Ecto neural progenitor cell (in vitro differentiated cells): ENCODE results near the gene CELA2A.
A peak's percentile ranks its signal among the peaks of the same experiment; 100 is the strongest.
"Not testable (repeated sequence)": the region's sequence is repeated elsewhere in the genome, so short reads cannot be mapped to it uniquely, and the experiment has no call there.

ENCODE experiments used
- DNase-seq: peaks from one replicate; pipeline ENCODE4 v3.0.0-alpha.2; 2018; ENCODE audit warnings: low spot score

Gene CELA2A

DNA sequence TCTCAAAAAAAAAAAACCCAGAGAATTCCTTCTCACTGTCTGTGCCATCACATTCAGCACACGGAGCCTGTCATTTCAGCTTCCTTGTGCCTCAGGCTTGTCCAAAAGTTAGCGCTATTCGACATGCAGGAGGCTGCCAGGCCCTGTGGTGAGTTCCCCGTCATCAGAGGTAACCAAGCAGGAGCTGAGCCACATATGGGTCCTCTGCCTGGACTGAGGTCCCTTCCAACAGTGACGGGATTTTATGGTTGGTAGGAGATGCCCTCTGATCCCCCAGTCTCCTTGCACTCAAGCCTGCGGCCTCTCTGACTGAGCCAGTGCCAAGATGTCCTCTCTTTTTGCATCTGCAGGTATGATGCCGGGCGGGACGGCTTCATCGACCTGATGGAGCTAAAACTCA lies 31.0 kb upstream of the CELA2A start:
- no peak for DNase-seq

DNA sequence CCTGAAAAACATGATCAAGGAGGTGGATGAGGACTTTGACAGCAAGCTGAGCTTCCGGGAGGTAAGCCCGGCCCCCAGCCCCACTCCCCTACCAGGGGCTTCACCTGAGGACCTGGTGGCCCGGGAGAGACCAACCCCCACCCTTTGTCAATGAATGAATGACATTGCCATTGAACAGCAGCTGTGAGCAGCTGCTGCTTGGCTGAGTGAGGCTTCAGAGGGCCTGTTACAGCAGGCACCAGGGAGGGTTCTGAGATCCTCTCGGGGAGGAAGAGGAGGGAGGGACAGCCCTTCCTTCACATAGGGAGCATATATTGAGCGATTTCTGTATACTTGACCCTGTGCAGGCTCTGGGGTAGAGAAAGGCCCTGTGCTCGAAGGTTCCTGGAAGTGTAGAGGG lies 30.6 kb upstream of the CELA2A start:
- no peak for DNase-seq

DNA sequence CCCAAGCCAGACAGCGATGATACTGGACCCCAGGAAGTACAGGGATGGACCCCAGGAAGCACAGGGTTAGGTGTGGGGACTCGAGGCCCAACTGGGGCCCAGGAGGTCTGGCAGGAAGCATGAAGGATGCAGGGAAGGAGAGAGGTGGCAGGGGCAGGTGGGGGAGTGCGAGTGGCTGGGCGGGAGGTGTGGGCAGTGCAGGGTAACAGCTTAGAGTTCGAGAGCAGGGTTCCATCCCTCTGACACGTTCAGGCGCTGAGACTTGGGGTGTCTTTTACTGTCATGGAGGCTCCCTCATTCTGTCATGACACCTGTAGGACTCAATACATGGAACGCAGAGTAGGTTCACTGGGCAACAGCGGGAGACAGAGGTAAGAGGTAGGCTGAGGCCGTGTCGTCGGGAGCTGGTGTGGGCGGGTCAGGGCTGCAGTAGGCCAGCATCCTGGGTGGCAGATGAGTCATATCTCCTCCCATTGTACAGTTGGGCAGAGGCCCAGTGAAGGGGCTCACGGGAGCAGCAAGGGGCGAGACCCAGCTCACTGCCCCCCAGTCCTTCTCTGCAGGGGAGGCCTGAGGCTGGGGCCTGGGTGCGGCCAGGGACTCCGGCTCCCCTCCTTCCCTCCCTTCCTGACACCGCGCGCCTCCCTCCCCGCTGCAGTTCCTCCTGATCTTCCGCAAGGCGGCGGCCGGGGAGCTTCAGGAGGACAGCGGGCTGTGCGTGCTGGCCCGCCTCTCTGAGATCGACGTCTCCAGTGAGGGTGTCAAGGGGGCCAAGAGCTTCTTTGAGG lies 29.8 kb upstream of the CELA2A start:
- no peak for DNase-seq

GRCh38 chr1:15427280-15427666 lies 29.3 kb upstream of the CELA2A start:
- no peak for DNase-seq

GRCh38 chr1:15428252-15428651 lies 28.3 kb upstream of the CELA2A start:
- DNase-seq, result not testable (repeated sequence)

GRCh38 chr1:15428815-15429435 lies 27.6 kb upstream of the CELA2A start:
- no peak for DNase-seq

DNA sequence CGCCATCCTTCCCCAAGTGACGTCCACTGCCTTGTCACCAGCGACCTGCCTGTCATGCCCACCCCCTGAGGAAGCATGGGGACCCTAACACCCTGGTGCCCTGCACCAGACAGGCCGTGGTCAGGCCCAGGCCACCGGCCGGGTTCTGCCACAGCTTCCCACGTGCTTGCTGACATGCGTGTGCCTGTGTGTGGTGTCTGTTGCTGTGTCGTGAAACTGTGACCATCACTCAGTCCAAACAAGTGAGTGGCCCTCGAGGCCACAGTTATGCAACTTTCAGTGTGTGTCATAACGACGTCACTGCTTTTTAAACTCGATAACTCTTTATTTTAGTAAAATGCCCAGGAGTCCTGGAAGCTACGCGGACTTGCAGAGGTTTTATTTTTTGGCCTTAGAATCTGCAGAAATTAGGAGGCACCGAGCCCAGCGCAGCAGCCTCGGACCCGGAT lies 26.8 kb upstream of the CELA2A start:
- DNase-seq, result no peak

DNA sequence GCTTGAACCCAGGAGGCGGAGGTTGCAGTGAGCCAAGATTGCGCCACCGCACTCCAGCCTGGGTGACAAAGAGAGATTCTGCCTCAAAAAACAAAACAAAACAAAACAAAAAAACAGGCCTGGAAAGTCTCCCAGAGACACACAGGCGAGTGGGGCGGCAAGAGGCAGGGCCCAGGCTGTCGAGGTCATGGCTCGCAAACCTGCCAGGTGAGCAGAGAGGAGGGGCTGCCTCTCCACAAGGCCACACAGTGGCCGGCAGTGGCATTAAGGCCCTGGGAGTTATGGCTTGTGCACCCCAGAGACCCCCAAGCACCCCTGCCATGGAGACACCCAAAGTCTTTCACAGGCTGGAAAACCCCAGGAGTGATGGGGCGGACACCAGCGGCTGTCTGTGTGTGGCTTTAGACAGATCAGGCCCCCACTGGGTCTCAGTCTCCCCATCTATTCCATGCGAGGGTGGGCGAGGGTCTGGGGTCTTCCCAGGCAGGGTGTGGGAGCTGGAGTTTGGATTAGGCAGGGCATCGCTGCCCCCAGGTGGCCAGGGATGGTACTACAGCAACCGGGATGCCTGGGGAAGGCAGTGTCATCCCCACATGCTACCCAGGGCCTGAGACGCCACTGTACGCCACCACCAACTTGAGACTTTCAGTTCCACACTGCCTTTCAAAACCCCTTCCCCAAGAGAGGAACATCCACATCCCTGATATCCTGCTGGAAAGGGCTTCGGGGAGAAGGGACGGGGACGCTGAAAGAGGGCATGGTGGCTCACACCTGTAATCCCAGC lies 25.6 kb upstream of the CELA2A start:
- DNase-seq, result peak; percentile 89

GRCh38 chr1:15431571-15431948 lies 25.0 kb upstream of the CELA2A start:
- DNase-seq, result no peak

GRCh38 chr1:15432324-15432723 lies 24.2 kb upstream of the CELA2A start:
- DNase-seq, result no peak

DNA sequence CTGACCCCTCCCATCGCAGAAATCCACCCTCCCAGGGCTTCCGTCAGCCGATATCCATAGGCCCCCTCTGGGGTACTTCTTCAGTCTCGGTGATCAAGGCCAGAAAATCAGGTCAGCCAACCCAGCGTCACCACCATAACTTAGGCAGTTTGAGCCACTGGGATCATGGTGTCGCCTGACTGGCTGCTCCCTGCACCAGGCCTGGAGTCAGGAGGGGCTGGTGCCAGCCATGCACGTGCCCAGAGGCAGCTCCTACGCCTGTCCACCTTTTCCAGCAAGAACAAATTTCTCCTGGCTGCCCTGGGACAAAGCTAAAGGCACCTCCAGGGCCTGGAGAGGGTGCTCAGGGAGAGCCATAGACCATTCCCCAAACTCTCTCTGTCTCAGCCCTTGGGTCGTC lies 23.1 kb upstream of the CELA2A start:
- no peak for DNase-seq

DNA sequence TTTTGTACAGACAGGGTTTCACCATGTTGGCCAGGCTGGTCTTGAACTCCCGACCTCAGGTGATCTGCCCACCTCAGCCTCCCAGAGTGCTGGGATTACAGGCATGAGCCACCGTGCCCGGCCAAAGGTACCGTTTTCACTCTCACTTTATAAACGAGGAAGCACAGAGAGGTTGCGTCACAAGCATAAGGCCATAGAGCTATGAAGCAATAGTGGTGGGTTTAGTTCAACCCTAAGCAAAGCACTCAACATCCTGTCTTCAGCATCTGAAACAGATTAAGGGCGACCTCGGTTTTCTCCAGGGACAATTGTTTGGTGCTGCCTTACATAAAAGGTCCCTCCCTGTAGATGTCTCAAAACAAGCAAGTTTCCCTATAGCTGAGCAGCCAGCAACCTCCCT lies 21.8 kb upstream of the CELA2A start:
- DNase-seq, result not testable (repeated sequence)

DNA sequence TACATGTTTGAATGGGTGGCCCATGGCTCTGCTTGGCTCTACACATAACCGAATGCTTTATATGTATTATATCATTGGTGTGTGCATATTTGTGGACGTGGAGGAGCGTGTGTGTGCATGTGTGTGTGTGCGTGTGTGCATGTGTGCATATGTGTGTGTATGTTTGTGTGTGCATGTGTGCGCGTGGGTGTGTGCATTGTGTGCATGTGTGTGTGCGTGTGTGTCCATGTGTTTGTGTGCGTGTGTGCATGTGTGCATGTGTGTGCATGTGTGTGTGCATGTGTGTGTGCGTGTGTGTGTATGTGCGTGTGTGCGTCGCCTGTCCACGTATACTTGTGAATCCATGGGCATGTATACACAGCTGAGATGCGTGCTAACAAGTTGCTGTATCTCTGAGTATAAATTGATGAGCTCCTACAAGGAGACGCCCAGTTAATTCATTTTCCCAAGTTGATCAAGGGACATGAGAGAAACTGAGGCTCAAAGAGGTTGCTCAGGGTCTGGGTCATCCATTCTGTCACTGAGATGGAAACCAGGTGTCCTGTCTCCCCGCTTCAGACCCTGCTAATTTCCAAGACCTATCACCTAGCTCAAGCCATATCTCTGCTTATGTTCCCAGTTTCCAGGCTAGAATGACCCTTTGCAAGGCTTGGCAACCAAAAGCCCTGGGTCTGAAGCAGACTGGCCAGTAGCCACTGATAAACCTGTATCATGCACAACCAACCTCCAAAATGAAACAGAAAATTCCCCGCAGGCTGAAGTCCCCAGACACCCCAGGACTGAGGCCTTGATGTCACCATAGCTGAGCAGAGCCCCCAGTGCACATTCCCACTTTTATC lies 21.1 kb upstream of the CELA2A start:
- DNase-seq, result no peak

DNA sequence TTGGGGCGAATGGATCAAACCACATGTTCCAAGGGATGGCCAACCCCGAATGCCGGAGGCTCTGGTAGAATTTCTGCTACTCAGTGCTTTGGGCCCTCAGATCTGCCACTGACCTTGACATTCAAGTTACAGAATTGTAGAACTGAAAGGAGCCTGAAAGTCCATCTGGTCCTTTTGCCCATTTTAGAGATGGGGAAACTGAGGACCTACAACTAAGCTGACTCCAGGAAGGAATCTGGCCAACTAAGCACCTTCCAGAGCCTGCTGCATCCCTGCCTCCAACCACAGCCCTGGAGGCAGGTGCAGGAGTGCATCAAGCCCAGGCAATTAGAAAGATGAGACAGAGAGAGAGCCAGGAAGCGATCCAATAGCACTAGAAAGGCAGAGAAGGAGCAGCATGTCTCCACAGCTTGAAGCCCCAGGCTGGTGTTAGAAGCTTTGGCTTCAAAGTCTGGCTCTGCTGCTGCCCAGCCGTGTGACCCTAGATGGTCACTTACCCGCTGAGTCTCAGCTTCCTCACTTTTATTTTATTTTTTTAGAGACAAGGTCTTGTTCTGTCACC lies 19.6 kb upstream of the CELA2A start:
- no peak for DNase-seq

DNA sequence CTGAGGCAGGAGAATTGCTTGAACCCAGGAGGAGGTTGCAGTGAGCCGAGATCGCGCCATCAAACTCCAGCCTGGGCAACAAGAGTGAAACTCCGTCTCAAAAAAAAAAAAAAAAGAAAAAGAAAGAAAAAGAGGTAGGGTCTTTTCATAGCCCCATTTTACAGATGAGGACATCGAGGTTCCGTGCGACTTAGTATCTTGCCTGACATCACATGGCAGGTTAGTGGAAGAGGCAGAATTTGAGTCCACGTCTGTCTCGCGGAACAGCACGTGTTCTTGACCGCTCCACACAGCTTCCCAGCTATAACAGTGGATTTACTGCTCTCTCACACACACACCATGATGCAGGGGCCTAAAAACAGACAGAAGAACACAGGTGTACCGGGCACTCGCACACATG lies 17.2 kb upstream of the CELA2A start:
- DNase-seq, result no peak

DNA sequence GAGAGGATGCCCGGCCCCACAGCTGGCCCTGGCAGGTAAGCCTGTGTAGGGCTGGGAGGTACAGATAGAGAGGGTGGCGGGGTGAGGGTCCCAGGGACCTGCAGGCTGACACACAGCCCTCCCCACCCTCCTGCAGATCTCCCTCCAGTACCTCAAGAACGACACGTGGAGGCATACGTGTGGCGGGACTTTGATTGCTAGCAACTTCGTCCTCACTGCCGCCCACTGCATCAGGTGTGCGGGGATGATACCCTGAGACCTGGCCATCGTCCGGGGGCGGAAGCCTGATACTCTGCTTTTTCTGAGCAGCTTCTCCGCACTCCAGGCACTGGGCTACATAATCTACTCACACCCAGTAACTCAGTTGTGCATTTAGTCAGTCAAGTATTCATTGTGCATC lies 16.2 kb upstream of the CELA2A start:
- no peak for DNase-seq

DNA sequence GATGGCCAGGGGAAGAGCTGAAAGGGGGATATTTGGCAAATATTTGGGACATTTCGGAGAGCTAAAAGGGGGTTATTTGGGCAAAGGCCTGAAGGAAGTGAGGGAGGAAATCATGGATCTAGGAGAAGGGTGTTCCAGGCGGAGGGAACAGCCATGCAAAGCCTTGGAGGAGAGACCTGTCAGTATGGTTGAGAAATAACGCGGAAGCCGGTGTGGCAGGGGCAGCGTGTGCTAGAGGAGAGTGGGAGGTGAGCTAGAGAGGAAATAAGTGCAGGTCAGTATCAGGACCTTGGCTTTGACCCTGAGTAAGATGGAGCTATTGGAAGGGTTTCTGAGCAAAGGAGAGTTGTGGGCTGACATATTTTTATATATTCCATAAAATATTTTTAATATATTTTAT lies 15.3 kb upstream of the CELA2A start:
- no peak for DNase-seq

DNA sequence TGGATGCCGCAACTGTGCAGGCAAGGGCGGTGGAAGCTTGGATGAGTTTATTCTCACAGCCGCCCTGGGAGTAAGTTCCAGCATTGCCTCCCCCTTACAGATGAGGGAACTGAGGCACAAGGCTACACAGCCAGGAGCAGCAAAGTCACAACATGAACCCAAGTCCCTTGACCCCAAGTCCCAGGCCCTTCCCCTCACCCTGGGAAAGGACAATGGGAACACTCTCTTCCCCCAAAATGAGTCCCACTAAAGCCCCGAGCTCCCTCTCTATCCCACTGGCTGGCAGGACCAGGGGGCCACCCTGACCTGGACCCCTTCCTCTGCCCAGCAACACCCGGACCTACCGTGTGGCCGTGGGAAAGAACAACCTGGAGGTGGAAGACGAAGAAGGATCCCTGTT lies 14.4 kb upstream of the CELA2A start:
- no peak for DNase-seq

- no peak for DNase-seq
Measured at GRCh38 chr1:15442759-15443158, 13.8 kb upstream of the CELA2A start.

DNA sequence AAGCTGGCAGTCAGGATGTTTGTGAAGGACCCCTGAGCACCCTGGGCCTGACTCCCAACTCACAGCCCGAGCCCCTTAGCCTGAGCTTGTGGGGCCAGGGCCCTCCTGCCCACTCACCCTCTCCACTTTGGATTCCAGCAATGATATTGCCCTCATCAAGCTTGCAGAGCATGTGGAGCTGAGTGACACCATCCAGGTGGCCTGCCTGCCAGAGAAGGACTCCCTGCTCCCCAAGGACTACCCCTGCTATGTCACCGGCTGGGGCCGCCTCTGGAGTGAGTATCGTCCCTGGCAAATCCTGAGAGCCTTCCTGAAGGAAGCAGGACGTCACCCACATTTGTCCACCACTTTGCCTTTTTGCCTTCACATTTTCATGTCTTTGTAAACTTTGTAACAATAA lies 13.3 kb upstream of the CELA2A start:
- DNase-seq, result no peak

DNA sequence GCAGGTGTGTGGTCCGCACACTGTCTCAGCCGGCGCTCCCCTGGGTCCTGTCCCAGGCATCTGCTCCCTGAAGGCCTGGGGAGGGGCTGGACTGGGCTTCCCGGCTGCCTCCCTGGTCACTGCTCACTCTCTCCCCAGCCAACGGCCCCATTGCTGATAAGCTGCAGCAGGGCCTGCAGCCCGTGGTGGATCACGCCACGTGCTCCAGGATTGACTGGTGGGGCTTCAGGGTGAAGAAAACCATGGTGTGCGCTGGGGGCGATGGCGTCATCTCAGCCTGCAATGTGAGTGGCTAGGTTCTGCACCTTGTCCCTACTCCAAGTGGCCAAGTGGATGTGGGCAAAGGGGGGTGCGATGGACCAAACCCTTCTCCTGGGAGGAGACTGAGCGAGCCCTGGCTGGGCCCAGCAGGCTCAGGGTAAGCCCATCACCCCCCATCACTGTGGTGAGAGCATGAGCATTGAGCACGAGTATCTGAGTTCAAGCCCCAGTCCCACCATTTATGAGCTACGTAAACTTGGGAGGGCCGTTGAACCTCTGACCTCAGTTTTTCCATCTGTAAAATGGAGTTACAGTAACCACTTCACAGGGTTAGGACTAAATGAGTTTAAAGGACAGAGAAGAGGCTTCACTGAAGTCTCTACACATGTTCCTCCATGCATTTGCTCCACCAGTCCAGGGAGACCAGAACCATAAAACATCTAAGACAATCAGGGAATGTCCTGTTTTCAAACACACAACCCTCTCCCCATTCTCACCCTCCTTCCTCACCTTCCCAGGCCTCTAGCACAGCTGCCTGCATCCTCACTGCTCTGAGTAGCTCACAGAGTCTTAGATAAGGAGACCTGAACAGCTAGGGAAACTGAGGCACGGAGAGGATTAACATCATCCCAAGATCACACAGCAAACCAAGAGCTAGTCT lies 11.8 kb upstream of the CELA2A start:
- DNase-seq, result no peak
